ENCODE measurements around the gene GOLGA6A. TPM values are rescaled to one million over a fixed set of nuclear protein-coding genes. Genes with fewer than 3 reads are reported as not detected.
"Not testable (repeated sequence)": the region's sequence is repeated elsewhere in the genome, so short reads cannot be mapped to it uniquely, and the experiment has no call there.

Gene GOLGA6A
- total RNA-seq, 1 experiment from 2014 or later, result not detected

GRCh38 chr15:74075781-74076180, 6.6 kb downstream of the GOLGA6A start:
- not testable (repeated sequence) for H2AFZ ChIP-seq (ENCODE audit: low read length)

GRCh38 chr15:74072614-74073337, 9.6 kb downstream of the GOLGA6A start:
- H3K27ac ChIP-seq (ENCODE audit: low read length); H3F3A ChIP-seq (ENCODE audit: low read length, unreplicated experiment); H3K79me2 ChIP-seq (ENCODE audit: low read length); POLR2A ChIA-PET (ENCODE audit: unreplicated experiment); H3K9me3 ChIP-seq (ENCODE audit: low read length); intact Hi-C loops (cut with micrococcal nuclease); H2AFZ ChIP-seq (ENCODE audit: low read length); ATAC-seq; H3K4me2 ChIP-seq (ENCODE audit: low read length); H3K36me3 ChIP-seq (ENCODE audit: low read depth, low read length); H3K4me3 ChIP-seq (ENCODE audit: low read length); BruUV-seq (replicated peaks); H4K20me1 ChIP-seq (ENCODE audit: low read length); DNase-seq; CTCF ChIA-PET; H3K9me2 ChIP-seq (replicated peaks; ENCODE audit: low read length); H3K9ac ChIP-seq (ENCODE audit: low read length); H3K4me1 ChIP-seq (ENCODE audit: insufficient read depth, low read length); H3K27me3 ChIP-seq (ENCODE audit: low read length): not testable (repeated sequence)

More at GRCh38 chr15:74075781-74076180, 6.6 kb downstream of the GOLGA6A start:
- H3K4me2 ChIP-seq (ENCODE audit: low read length); H3K27ac ChIP-seq (ENCODE audit: low read length); intact Hi-C loops (cut with micrococcal nuclease); CTCF ChIA-PET; H3K9me2 ChIP-seq (replicated peaks; ENCODE audit: low read length); DNase-seq; H3K79me2 ChIP-seq (ENCODE audit: low read length); H3K4me1 ChIP-seq (ENCODE audit: insufficient read depth, low read length); BruUV-seq (replicated peaks); H3K36me3 ChIP-seq (ENCODE audit: low read depth, low read length); H3K4me3 ChIP-seq (ENCODE audit: low read length); H3F3A ChIP-seq (ENCODE audit: low read length, unreplicated experiment); H3K9ac ChIP-seq (ENCODE audit: low read length); H3K27me3 ChIP-seq (ENCODE audit: low read length); ATAC-seq; H3K9me3 ChIP-seq (ENCODE audit: low read length); H4K20me1 ChIP-seq (ENCODE audit: low read length); POLR2A ChIA-PET (ENCODE audit: unreplicated experiment): not testable (repeated sequence)

GRCh38 chr15:74072132-74072531, 10.2 kb downstream of the GOLGA6A start:
- H3K9me3 ChIP-seq (ENCODE audit: low read length); DNase-seq; H3K36me3 ChIP-seq (ENCODE audit: low read depth, low read length); H3K4me1 ChIP-seq (ENCODE audit: insufficient read depth, low read length); H3K9me2 ChIP-seq (replicated peaks; ENCODE audit: low read length); H3K27ac ChIP-seq (ENCODE audit: low read length); POLR2A ChIA-PET (ENCODE audit: unreplicated experiment); ATAC-seq; H3K9ac ChIP-seq (ENCODE audit: low read length); H3K79me2 ChIP-seq (ENCODE audit: low read length); CTCF ChIA-PET; BruUV-seq (replicated peaks); intact Hi-C loops (cut with micrococcal nuclease); H3K4me3 ChIP-seq (ENCODE audit: low read length); H2AFZ ChIP-seq (ENCODE audit: low read length); H3F3A ChIP-seq (ENCODE audit: low read length, unreplicated experiment); H4K20me1 ChIP-seq (ENCODE audit: low read length); H3K4me2 ChIP-seq (ENCODE audit: low read length); H3K27me3 ChIP-seq (ENCODE audit: low read length): not testable (repeated sequence)

- H3K36me3 ChIP-seq (ENCODE audit: low read depth, low read length); H3K4me3 ChIP-seq (ENCODE audit: low read length); H3K4me2 ChIP-seq (ENCODE audit: low read length); H2AFZ ChIP-seq (ENCODE audit: low read length); H3K9me2 ChIP-seq (replicated peaks; ENCODE audit: low read length); DNase-seq; H3F3A ChIP-seq (ENCODE audit: low read length, unreplicated experiment); H3K9ac ChIP-seq (ENCODE audit: low read length); intact Hi-C loops (cut with micrococcal nuclease); BruUV-seq (replicated peaks); H3K27me3 ChIP-seq (ENCODE audit: low read length); H3K9me3 ChIP-seq (ENCODE audit: low read length); H3K27ac ChIP-seq (ENCODE audit: low read length); H3K4me1 ChIP-seq (ENCODE audit: insufficient read depth, low read length); ATAC-seq; H3K79me2 ChIP-seq (ENCODE audit: low read length); CTCF ChIA-PET; POLR2A ChIA-PET (ENCODE audit: unreplicated experiment); H4K20me1 ChIP-seq (ENCODE audit: low read length): not testable (repeated sequence)
Measured at GRCh38 chr15:74071645-74072044, 10.7 kb downstream of the GOLGA6A start.
